ENCODE results near the gene OR3A2. TPM values are rescaled to one million over a fixed set of nuclear protein-coding genes. Genes with fewer than 3 reads are reported as not detected.
"Not testable (repeated sequence)": the region's sequence is repeated elsewhere in the genome, so short reads cannot be mapped to it uniquely, and the experiment has no call there.

OR3A2 gene
- total and polyA plus RNA-seq, 7 donors = 0.27 to 0.31 TPM; not detected in 5

DNA sequence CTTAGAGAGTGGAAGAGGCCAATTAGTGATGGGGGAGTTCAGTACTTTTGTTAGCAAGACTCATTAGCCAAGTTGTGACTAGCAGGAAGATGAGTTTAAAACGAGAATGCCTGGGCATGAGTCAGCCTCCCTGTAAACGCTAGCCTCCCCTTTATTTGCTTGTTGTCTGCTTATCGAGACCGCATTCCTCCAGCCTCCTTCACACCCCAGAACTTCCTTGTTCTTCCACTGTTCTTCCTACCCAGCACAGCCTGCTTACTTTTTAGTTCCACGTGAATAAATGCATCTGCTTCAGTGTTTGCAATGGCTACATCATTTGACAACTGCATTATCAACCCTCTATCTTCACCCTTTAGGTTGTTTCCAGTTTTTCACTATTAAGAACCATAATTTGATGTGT lies 67.8 kb downstream of the OR3A2 start:
- intact Hi-C loops (cut with DNase I) = no loop called here
- H3K36me3 ChIP-seq = no peaks in the 10 kb centered on the region
- H3K9me3 ChIP-seq = no peaks in the 10 kb centered on the region
- TF ChIP-seq POLR2AphosphoS5 (IDR thresholded peaks at IDR 0.05) = no peak
- TF ChIP-seq EP300 (IDR thresholded peaks at IDR 0.05) = no peak
- TF ChIP-seq POLR2A (IDR thresholded peaks at IDR 0.05) = no peak
- no peaks in the 10 kb centered on the region for H3K4me1 ChIP-seq
- no peak overlapping the region for H3K4me3 ChIP-seq
- H3K27ac ChIP-seq = no peak overlapping the region
- WGBS, 2 donors = 48 to 71% methylated on average over 5 of the region's 5 CpGs
- DNase-seq = no peak
- H3K27me3 ChIP-seq = no peaks in the 10 kb centered on the region

- Histone ChIP-seq H3K27ac (no peak overlapping the region), H3K36me3 (no peaks in the 10 kb centered on the region), H3K4me1 (no peaks in the 10 kb centered on the region), H3K27me3 (no peaks in the 10 kb centered on the region), H3K4me3 (no peak overlapping the region), H3K9me3 (no peaks in the 10 kb centered on the region)
- no peak for DNase-seq
- intact Hi-C loops (cut with DNase I) = no loop called here
- 42 to 60% methylated on average over 3 of the region's 3 CpGs for WGBS, 2 donors
- TF ChIP-seq, protein P1, sequence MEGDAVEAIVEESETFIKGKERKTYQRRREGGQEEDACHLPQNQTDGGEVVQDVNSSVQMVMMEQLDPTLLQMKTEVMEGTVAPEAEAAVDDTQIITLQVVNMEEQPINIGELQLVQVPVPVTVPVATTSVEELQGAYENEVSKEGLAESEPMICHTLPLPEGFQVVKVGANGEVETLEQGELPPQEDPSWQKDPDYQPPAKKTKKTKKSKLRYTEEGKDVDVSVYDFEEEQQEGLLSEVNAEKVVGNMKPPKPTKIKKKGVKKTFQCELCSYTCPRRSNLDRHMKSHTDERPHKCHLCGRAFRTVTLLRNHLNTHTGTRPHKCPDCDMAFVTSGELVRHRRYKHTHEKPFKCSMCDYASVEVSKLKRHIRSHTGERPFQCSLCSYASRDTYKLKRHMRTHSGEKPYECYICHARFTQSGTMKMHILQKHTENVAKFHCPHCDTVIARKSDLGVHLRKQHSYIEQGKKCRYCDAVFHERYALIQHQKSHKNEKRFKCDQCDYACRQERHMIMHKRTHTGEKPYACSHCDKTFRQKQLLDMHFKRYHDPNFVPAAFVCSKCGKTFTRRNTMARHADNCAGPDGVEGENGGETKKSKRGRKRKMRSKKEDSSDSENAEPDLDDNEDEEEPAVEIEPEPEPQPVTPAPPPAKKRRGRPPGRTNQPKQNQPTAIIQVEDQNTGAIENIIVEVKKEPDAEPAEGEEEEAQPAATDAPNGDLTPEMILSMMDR (IDR thresholded peaks at IDR 0.05) = no peak
- TF ChIP-seq POLR2AphosphoS5 (IDR thresholded peaks at IDR 0.05) (no peak), EP300 (IDR thresholded peaks at IDR 0.05) (no peak), POLR2A (IDR thresholded peaks at IDR 0.05) (no peak)
Measured at GRCh38 chr17:3316836-3317235, 69.3 kb downstream of the OR3A2 start.

DNA sequence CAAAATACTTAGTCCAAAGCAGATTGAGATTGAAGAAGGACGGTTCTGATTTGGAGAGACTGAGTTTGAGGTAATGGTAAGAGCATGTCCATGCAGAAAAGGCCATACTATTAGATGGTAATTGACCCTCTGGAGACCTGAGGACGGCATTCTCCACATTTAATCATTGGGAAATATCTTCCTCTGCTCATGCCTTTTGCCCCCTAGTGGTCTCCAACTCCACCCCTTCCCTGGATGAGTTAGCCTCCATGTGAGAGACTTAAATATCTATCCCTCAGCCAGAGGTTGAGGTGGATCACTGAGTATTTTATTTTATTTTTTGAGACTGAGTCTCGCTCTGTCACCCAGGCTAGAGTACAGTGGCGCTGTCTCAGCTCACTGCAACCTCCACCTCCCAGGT lies 77.5 kb downstream of the OR3A2 start:
- Histone ChIP-seq H3K9me3 (no peaks in the 10 kb centered on the region), H3K4me1 (no peaks in the 10 kb centered on the region), H3K4me3 (no peak overlapping the region), H3K36me3 (no peaks in the 10 kb centered on the region), H3K27me3 (no peaks in the 10 kb centered on the region), H3K27ac (no peak overlapping the region)
- DNase-seq = no peak
- intact Hi-C loops (cut with DNase I) = no loop called here
- TF ChIP-seq EP300 (IDR thresholded peaks at IDR 0.05) (no peak), POLR2AphosphoS5 (IDR thresholded peaks at IDR 0.05) (no peak), POLR2A (IDR thresholded peaks at IDR 0.05) (no peak)
- TF ChIP-seq, protein P1 (IDR thresholded peaks at IDR 0.05) = no peak
- 72 to 73% methylated on average over 4 of the region's 4 CpGs for WGBS, 2 donors

- Histone ChIP-seq H3K4me3 (no peak within 1 kb of the TSS), H3K4me1 (no peaks in the 10 kb centered on the region), H3K36me3 (no peaks in the 10 kb centered on the region), H3K27me3 (no peaks in the 10 kb centered on the region), H3K27ac (no peak within 1 kb of the TSS), H3K9me3 (no peaks in the 10 kb centered on the region)
- TF ChIP-seq POLR2AphosphoS5 (IDR thresholded peaks at IDR 0.05) = no peak
- TF ChIP-seq, protein P1 (IDR thresholded peaks at IDR 0.05) = no peak
- TF ChIP-seq EP300 (IDR thresholded peaks at IDR 0.05) = no peak
- no peak for TF ChIP-seq POLR2A (IDR thresholded peaks at IDR 0.05)
- no peak for DNase-seq
- intact Hi-C loops (cut with DNase I) = no loop called here
- WGBS, 2 donors = 73 to 92% methylated on average over 6 of the region's 6 CpGs
Measured at GRCh38 chr17:3298260-3298659, 87.8 kb downstream of the OR3A2 start, which contains the start of gene OR3A1. Gene OR3A1 (minus strand): TSS chr17:3298360. CDS start chr17:3292582, 5,778 bp downstream.

- H3K27ac ChIP-seq = no peak overlapping the region
- DNase-seq = no peak
- no peaks in the 10 kb centered on the region for H3K4me1 ChIP-seq
- no peaks in the 10 kb centered on the region for H3K36me3 ChIP-seq
- WGBS, 2 donors = 58 to 64% methylated on average over 4 of the region's 4 CpGs
- TF ChIP-seq, protein P1 (IDR thresholded peaks at IDR 0.05) = no peak
- TF ChIP-seq POLR2AphosphoS5 (IDR thresholded peaks at IDR 0.05) = no peak
- TF ChIP-seq EP300 (IDR thresholded peaks at IDR 0.05) = no peak
- no peak for TF ChIP-seq POLR2A (IDR thresholded peaks at IDR 0.05)
- peaks cover 0 to 5% (median 0%) of the 10 kb centered on the region in 3 donors for H3K27me3 ChIP-seq
- H3K4me3 ChIP-seq = no peak overlapping the region
- H3K9me3 ChIP-seq = no peaks in the 10 kb centered on the region
- intact Hi-C loops (cut with DNase I) = no loop called here
Measured at GRCh38 chr17:3295632-3296031, 90.5 kb downstream of the OR3A2 start.

GRCh38 chr17:3293548-3293947 lies 92.6 kb downstream of the OR3A2 start:
- H3K9me3 ChIP-seq; intact Hi-C loops (cut with DNase I); H3K4me1 ChIP-seq; H3K27me3 ChIP-seq; H3K27ac ChIP-seq; H3K36me3 ChIP-seq; H3K4me3 ChIP-seq; DNase-seq: not testable (repeated sequence)
- WGBS, 2 donors = 88 to 100% methylated on average over 1 of the region's 1 CpG
